ENCODE data around the gene GALNT17. TPM values are rescaled to one million over a fixed set of nuclear protein-coding genes. Genes with fewer than 3 reads are reported as not detected.

Gene GALNT17
- total RNA-seq, 1 donor from 2014 or later = 2.7 TPM

GRCh38 chr7:71498381-71498780 is 366.4 kb downstream of the GALNT17 start:
- Mint-ChIP-seq H3K27me3 (ENCODE audit: low read depth) (peaks cover 3% of the 10 kb centered on the region), H3K9me3 (peaks cover 3% of the 10 kb centered on the region), H3K4me3 (no peak overlapping the region), H3K27ac (no peak overlapping the region), H3K4me1 (no peaks in the 10 kb centered on the region), H3K36me3 (no peaks in the 10 kb centered on the region)
- TF ChIP-seq CTCF (IDR thresholded peaks at IDR 0.05; ENCODE audit: unreplicated experiment) = no peak
- DNase-seq (ENCODE audit: low spot score in 2 of 2, unreplicated experiment in 2 of 2) = no peak

- TF ChIP-seq CTCF (IDR thresholded peaks at IDR 0.05; ENCODE audit: unreplicated experiment) = no peak
- H3K4me1 Mint-ChIP-seq = no peaks in the 10 kb centered on the region
- no peak overlapping the region for H3K27ac Mint-ChIP-seq
- no peaks in the 10 kb centered on the region for H3K36me3 Mint-ChIP-seq
- no peak overlapping the region for H3K4me3 Mint-ChIP-seq
- H3K9me3 Mint-ChIP-seq = peaks cover 3% of the 10 kb centered on the region
- peaks cover 4% of the 10 kb centered on the region for H3K27me3 Mint-ChIP-seq (ENCODE audit: low read depth)
- DNase-seq (ENCODE audit: low spot score in 2 of 2, unreplicated experiment in 2 of 2) = no peak
Measured at GRCh38 chr7:71504697-71505441, 372.9 kb downstream of the GALNT17 start.

- H3K4me3 Mint-ChIP-seq = no peak overlapping the region
- no peak overlapping the region for H3K27ac Mint-ChIP-seq
- H3K36me3 Mint-ChIP-seq = no peaks in the 10 kb centered on the region
- TF ChIP-seq CTCF (IDR thresholded peaks at IDR 0.05; ENCODE audit: unreplicated experiment) = no peak
- H3K27me3 Mint-ChIP-seq (ENCODE audit: low read depth) = peaks cover 7% of the 10 kb centered on the region
- peaks cover 3% of the 10 kb centered on the region for H3K9me3 Mint-ChIP-seq
- DNase-seq (ENCODE audit: low spot score in 2 of 2, unreplicated experiment in 2 of 2) = no peak
- no peaks in the 10 kb centered on the region for H3K4me1 Mint-ChIP-seq
Measured at GRCh38 chr7:71506822-71507221, 374.9 kb downstream of the GALNT17 start.

- Mint-ChIP-seq H3K4me3 (no peak overlapping the region), H3K4me1 (no peaks in the 10 kb centered on the region), H3K27ac (no peak overlapping the region), H3K36me3 (no peaks in the 10 kb centered on the region), H3K27me3 (ENCODE audit: low read depth) (peaks cover 5% of the 10 kb centered on the region), H3K9me3 (peaks cover under 1% of the 10 kb centered on the region)
- DNase-seq (ENCODE audit: low spot score in 2 of 2, unreplicated experiment in 2 of 2) = no peak
- TF ChIP-seq CTCF (IDR thresholded peaks at IDR 0.05; ENCODE audit: unreplicated experiment) = no peak
Measured at GRCh38 chr7:71507680-71508602, 376.0 kb downstream of the GALNT17 start.

GRCh38 chr7:71509381-71509780 is 377.4 kb downstream of the GALNT17 start:
- Mint-ChIP-seq H3K4me3 (no peak overlapping the region), H3K4me1 (no peaks in the 10 kb centered on the region), H3K9me3 (peaks cover 1% of the 10 kb centered on the region), H3K27ac (no peak overlapping the region), H3K27me3 (ENCODE audit: low read depth) (peaks cover 4% of the 10 kb centered on the region), H3K36me3 (no peaks in the 10 kb centered on the region)
- TF ChIP-seq CTCF (IDR thresholded peaks at IDR 0.05; ENCODE audit: unreplicated experiment) = no peak
- DNase-seq (ENCODE audit: low spot score in 2 of 2, unreplicated experiment in 2 of 2) = no peak
